PFSK-1 (cell line): ENCODE data around the gene C1QA.

Experiments used
- FOXP2 ChIP-seq: optimal IDR thresholded peaks from 2 replicates; pipeline ENCODE3; 2011; ENCODE audit warnings: borderline replicate concordance, control low read depth, inconsistent platforms; ENCODE audit not compliant: insufficient read depth; ENCODE audit errors: extremely low read length, extremely low read depth
- POLR2AphosphoS5 ChIP-seq: IDR thresholded peaks from 2 replicates; pipeline ENCODE4 v1.6.1; 2012; ENCODE audit warnings: low read depth, mild to moderate bottlenecking, control low read depth, low read length, moderate library complexity
- REST ChIP-seq, 2 experiments: IDR thresholded peaks; 2 replicates each; pipeline versions ENCODE4 v1.6.1 to v1.8.0; 2011 to 2012; ENCODE audit warnings: low read depth in 2 of 2, low read length in 2 of 2, control low read depth in 1 of 2, inconsistent platforms in 1 of 2, mild to moderate bottlenecking in 1 of 2, moderate library complexity in 1 of 2; ENCODE audit not compliant: insufficient read depth in 1 of 2
- SIN3A ChIP-seq: IDR thresholded peaks from 2 replicates; pipeline ENCODE4 v1.6.1; 2012; ENCODE audit warnings: mild to moderate bottlenecking, low read length, moderate library complexity, borderline replicate concordance; ENCODE audit not compliant: insufficient read depth
- TAF1 ChIP-seq: IDR thresholded peaks from 2 replicates; pipeline ENCODE4 v1.6.1; 2012; ENCODE audit warnings: low read length, control low read depth, borderline replicate concordance; ENCODE audit not compliant: insufficient read depth

C1QA gene

GRCh38 chr1:22687191-22687590 lies 50.8 kb downstream of the C1QA start:
- TF ChIP-seq POLR2AphosphoS5 (no peak), SIN3A (no peak), REST (IDR thresholded peaks at IDR 0.05; ENCODE audit: insufficient read depth in 1 of 2, low read depth in 2 of 2, low read length in 2 of 2) (no peak), FOXP2 (no peak), TAF1 (no peak)

GRCh38 chr1:22688466-22688865 lies 52.0 kb downstream of the C1QA start:
- TF ChIP-seq SIN3A (no peak), POLR2AphosphoS5 (no peak), REST (IDR thresholded peaks at IDR 0.05; ENCODE audit: insufficient read depth in 1 of 2, low read depth in 2 of 2, low read length in 2 of 2) (no peak), FOXP2 (no peak), TAF1 (no peak)
